LNCaP clone FGC (cell line): ENCODE data around the gene VASH1.
"Not testable (repeated sequence)": the region's sequence is repeated elsewhere in the genome, so short reads cannot be mapped to it uniquely, and the experiment has no call there.

Source experiments
- DNase-seq: peaks from one replicate; pipeline ENCODE4 v3.0.0-alpha.2; 2011; ENCODE audit warnings: low read depth
- H3K4me3 ChIP-seq: 2 replicates; pipeline ENCODE4 v1.5.1; 2011; ENCODE audit warnings: mild to moderate bottlenecking, low read depth, low read length, control low read depth
- CTCF ChIP-seq: IDR thresholded peaks from 2 replicates; pipeline ENCODE4 v1.5.1; 2012; ENCODE audit warnings: mild to moderate bottlenecking; ENCODE audit not compliant: control insufficient read depth, insufficient read depth; ENCODE audit errors: extremely low read depth

Gene VASH1

GRCh38 chr14:76727384-76727783, 33.9 kb upstream of the VASH1 start:
- H3K4me3 ChIP-seq, result no peak overlapping the region
- DNase-seq, result no peak
- TF ChIP-seq CTCF, result no peak

GRCh38 chr14:76727901-76728300, 33.4 kb upstream of the VASH1 start:
- H3K4me3 ChIP-seq, result no peak overlapping the region
- no peak for DNase-seq
- no peak for TF ChIP-seq CTCF

GRCh38 chr14:76729258-76729657, 32.0 kb upstream of the VASH1 start:
- no peak overlapping the region for H3K4me3 ChIP-seq
- no peak for TF ChIP-seq CTCF
- DNase-seq, result no peak

- TF ChIP-seq CTCF, result no peak
- H3K4me3 ChIP-seq, result no peak overlapping the region
- no peak for DNase-seq
These were observed 31.2 kb upstream of the VASH1 start for GRCh38 chr14:76729953-76730505.

- not testable (repeated sequence) for H3K4me3 ChIP-seq, DNase-seq
These were observed 26.8 kb upstream of the VASH1 start for GRCh38 chr14:76734501-76734900.

GRCh38 chr14:76736514-76736913, 24.8 kb upstream of the VASH1 start:
- no peak for DNase-seq
- H3K4me3 ChIP-seq, result no peak overlapping the region
- no peak for TF ChIP-seq CTCF

- no peak overlapping the region for H3K4me3 ChIP-seq
- no peak for TF ChIP-seq CTCF
- no peak for DNase-seq
These were observed 20.2 kb upstream of the VASH1 start for GRCh38 chr14:76741074-76741473.
